Activated CD8-positive, alpha-beta memory T cell treated with anti-CD3 and anti-CD28 coated beads, Interleukin-2, amount 10 ng/mL, durations not matched to agents 7 days and 5 days (primary cell): ENCODE results near the gene TMEM39A. TPM values are rescaled to one million over a fixed set of nuclear protein-coding genes. Genes with fewer than 3 reads are reported as not detected.

Source experiments
- ATAC-seq: fragments of 150-1000 bp; cut with Tn5 transposase; one replicate; pipeline ENCODE4 v1.10.0; 2021; ENCODE audit warnings: moderate library complexity
- CTCF ChIA-PET: fragments of 350-600 bp; sonication (Branson Sonifier 250); formaldehyde crosslinking; loops from one replicate; lab custom pipeline; 2021; ENCODE audit warnings: antibody characterized with exemption; lab: Charles Lee
- DNase-seq: peaks from one replicate; pipeline ENCODE4 v3.0.0-alpha.2; 2020
- H3K27ac Mint-ChIP-seq: one replicate; pipeline ENCODE4 v1.8.0; 2021; ENCODE audit warnings: mild to moderate bottlenecking, mixed read lengths
- H3K27me3 Mint-ChIP-seq: one replicate; pipeline ENCODE4 v1.8.0; 2021; ENCODE audit warnings: mixed read lengths
- H3K36me3 Mint-ChIP-seq: one replicate; pipeline ENCODE4 v1.8.0; 2021; ENCODE audit warnings: mild to moderate bottlenecking, mixed read lengths
- H3K4me1 Mint-ChIP-seq: one replicate; pipeline ENCODE4 v1.8.0; 2021; ENCODE audit warnings: mixed read lengths
- H3K4me3 Mint-ChIP-seq: one replicate; pipeline ENCODE4 v1.8.0; 2021; ENCODE audit warnings: mild to moderate bottlenecking, moderate library complexity, mixed read lengths
- H3K9me3 Mint-ChIP-seq: one replicate; pipeline ENCODE4 v1.8.0; 2022; ENCODE audit warnings: low read depth, mixed read lengths
- total RNA-seq, 2 experiments: library from RNA; stranded (reverse); gene quantifications; one replicate each; pipeline ENCODE4 v1.2.3, GENCODE V29; 2021

The TMEM39A gene
- total RNA-seq, result 10 to 100 TPM; 35.2 to 42.6 TPM

- Mint-ChIP-seq H3K9me3 (no peaks in the 10 kb centered on the region), H3K27ac (peak within 1 kb of the TSS; percentile 98), H3K4me3 (peak within 1 kb of the TSS; percentile 89), H3K4me1 (peaks cover 53% of the 10 kb centered on the region), H3K36me3 (peaks cover 34% of the 10 kb centered on the region), H3K27me3 (peaks cover 2% of the 10 kb centered on the region)
- CTCF ChIA-PET, result interaction anchor here (0.6 to 2.9 kb wide), 14 partner anchors 10 to 581 kb away, joined by 3 to 12 read pairs (median 4); partner anchors contain the start of genes ARHGAP31, B4GALT4, CD80 and COX17
- DNase-seq, result peak; percentile 99
- ATAC-seq, result peak; percentile 90
Observed at GRCh38 chr3:119463171-119464169, at the start of gene TMEM39A. TSS of gene TMEM39A (minus strand) at chr3:119463615. CDS start at chr3:119462074, 1,541 bp downstream.

GRCh38 chr3:119510690-119511089, 47.3 kb upstream of the TMEM39A start:
- Mint-ChIP-seq H3K4me1 (peaks cover 33% of the 10 kb centered on the region), H3K4me3 (no peak overlapping the region), H3K27ac (no peak overlapping the region), H3K9me3 (no peaks in the 10 kb centered on the region), H3K27me3 (no peaks in the 10 kb centered on the region), H3K36me3 (peaks cover 56% of the 10 kb centered on the region)
- DNase-seq, result no peak
- CTCF ChIA-PET, result no interaction called here
- no peak for ATAC-seq

GRCh38 chr3:119508172-119508845, 44.9 kb upstream of the TMEM39A start:
- Mint-ChIP-seq H3K27ac (peak overlapping the region; percentile 84), H3K36me3 (peaks cover 55% of the 10 kb centered on the region), H3K4me1 (peaks cover 36% of the 10 kb centered on the region), H3K4me3 (no peak overlapping the region), H3K27me3 (no peaks in the 10 kb centered on the region), H3K9me3 (no peaks in the 10 kb centered on the region)
- CTCF ChIA-PET, result interaction anchor here (1.0 to 1.9 kb wide), 5 partner anchors 9 to 51 kb away, joined by 3 to 10 read pairs (median 5); partner anchors contain the start of genes CD80 and TIMMDC1
- ATAC-seq (peak; percentile 88), DNase-seq (peak; percentile 64)

- no peaks in the 10 kb centered on the region for H3K9me3 Mint-ChIP-seq
- H3K4me3 Mint-ChIP-seq, result peak overlapping the region; percentile 71
- peaks cover 36% of the 10 kb centered on the region for H3K4me1 Mint-ChIP-seq
- H3K27ac Mint-ChIP-seq, result peak overlapping the region; percentile 84
- CTCF ChIA-PET, result interaction anchor here (1.0 to 1.5 kb wide), 5 partner anchors 9 to 52 kb away, joined by 3 to 5 read pairs (median 4); partner anchors contain the start of genes CD80 and TIMMDC1
- no peaks in the 10 kb centered on the region for H3K27me3 Mint-ChIP-seq
- peaks cover 53% of the 10 kb centered on the region for H3K36me3 Mint-ChIP-seq
- DNase-seq, result no peak
- no peak for ATAC-seq
Observed at GRCh38 chr3:119507404-119507803, 44.0 kb upstream of the TMEM39A start.

GRCh38 chr3:119506631-119507030, 43.2 kb upstream of the TMEM39A start:
- peaks cover 38% of the 10 kb centered on the region for H3K4me1 Mint-ChIP-seq
- H3K27ac Mint-ChIP-seq, result peak overlapping the region; percentile 84
- peaks cover 55% of the 10 kb centered on the region for H3K36me3 Mint-ChIP-seq
- DNase-seq (no peak), ATAC-seq (no peak)
- H3K27me3 Mint-ChIP-seq, result no peaks in the 10 kb centered on the region
- no peaks in the 10 kb centered on the region for H3K9me3 Mint-ChIP-seq
- H3K4me3 Mint-ChIP-seq, result peak overlapping the region; percentile 71
- CTCF ChIA-PET, result interaction anchor here (1.1 to 1.2 kb wide), 2 partner anchors 8 to 52 kb away, joined by 3 to 4 read pairs; partner anchors contain the start of gene TIMMDC1

- Mint-ChIP-seq H3K27ac (peak overlapping the region; percentile 40), H3K4me3 (peak overlapping the region; percentile 39), H3K27me3 (no peaks in the 10 kb centered on the region), H3K4me1 (peaks cover 34% of the 10 kb centered on the region), H3K36me3 (peaks cover 29% of the 10 kb centered on the region), H3K9me3 (no peaks in the 10 kb centered on the region)
- DNase-seq, result no peak
- ATAC-seq, result no peak
- CTCF ChIA-PET, result interaction anchor here (2.1 to 2.4 kb wide), 2 partner anchors 32 to 59 kb away, joined by 6 to 8 read pairs; partner anchors contain the start of genes CD80 and POGLUT1
Observed at GRCh38 chr3:119500901-119501300, 37.5 kb upstream of the TMEM39A start.

- Mint-ChIP-seq H3K9me3 (no peaks in the 10 kb centered on the region), H3K27ac (peak overlapping the region; percentile 40), H3K36me3 (peaks cover 27% of the 10 kb centered on the region), H3K4me1 (peaks cover 32% of the 10 kb centered on the region), H3K4me3 (peak overlapping the region; percentile 39), H3K27me3 (no peaks in the 10 kb centered on the region)
- CTCF ChIA-PET, result interaction anchor here (2.1 to 3.5 kb wide), 3 partner anchors 8 to 59 kb away, joined by 6 to 10 read pairs (median 8); partner anchors contain the start of genes CD80 and POGLUT1
- DNase-seq (no peak), ATAC-seq (no peak)
Observed at GRCh38 chr3:119500265-119500664, 36.9 kb upstream of the TMEM39A start.

GRCh38 chr3:119498186-119499011, 35.0 kb upstream of the TMEM39A start, which contains the start of gene TIMMDC1:
TSS of gene TIMMDC1 (plus strand) at chr3:119498547. CDS start at chr3:119498734, 187 bp downstream.
- ATAC-seq (peak; percentile 99), DNase-seq (peak; percentile 98)
- peak within 1 kb of the TSS; percentile 98 for H3K27ac Mint-ChIP-seq
- peaks cover 21% of the 10 kb centered on the region for H3K36me3 Mint-ChIP-seq
- H3K9me3 Mint-ChIP-seq, result no peaks in the 10 kb centered on the region
- no peaks in the 10 kb centered on the region for H3K27me3 Mint-ChIP-seq
- H3K4me3 Mint-ChIP-seq, result peak within 1 kb of the TSS; percentile 97
- peaks cover 30% of the 10 kb centered on the region for H3K4me1 Mint-ChIP-seq
- CTCF ChIA-PET, result interaction anchor here (0.7 to 3.5 kb wide), 15 partner anchors 9 to 919 kb away, joined by 3 to 12 read pairs (median 3); partner anchors contain the start of genes CD80 and TMEM39A

GRCh38 chr3:119497820-119498185, 34.4 kb upstream of the TMEM39A start:
- DNase-seq, result no peak
- Mint-ChIP-seq H3K9me3 (no peaks in the 10 kb centered on the region), H3K27ac (peak overlapping the region; percentile 98), H3K4me3 (peak overlapping the region; percentile 97), H3K36me3 (peaks cover 23% of the 10 kb centered on the region), H3K4me1 (peaks cover 30% of the 10 kb centered on the region), H3K27me3 (no peaks in the 10 kb centered on the region)
- CTCF ChIA-PET, result interaction anchor here (0.7 to 3.5 kb wide), 13 partner anchors 11 to 403 kb away, joined by 3 to 12 read pairs (median 3); partner anchors contain the start of genes CD80 and TMEM39A
- ATAC-seq, result no peak

GRCh38 chr3:119494597-119494996, 31.2 kb upstream of the TMEM39A start:
- H3K4me1 Mint-ChIP-seq, result peaks cover 14% of the 10 kb centered on the region
- CTCF ChIA-PET, result interaction anchor here (1.4 kb wide), 1 partner anchor 26 kb away, joined by 6 read pairs; the partner anchor contains the start of gene POGLUT1
- DNase-seq (no peak), ATAC-seq (no peak)
- H3K36me3 Mint-ChIP-seq, result peaks cover 29% of the 10 kb centered on the region
- H3K9me3 Mint-ChIP-seq, result no peaks in the 10 kb centered on the region
- no peaks in the 10 kb centered on the region for H3K27me3 Mint-ChIP-seq
- H3K4me3 Mint-ChIP-seq, result no peak overlapping the region
- H3K27ac Mint-ChIP-seq, result no peak overlapping the region

GRCh38 chr3:119492810-119493209, 29.4 kb upstream of the TMEM39A start:
- H3K4me1 Mint-ChIP-seq, result peaks cover 12% of the 10 kb centered on the region
- DNase-seq (no peak), ATAC-seq (no peak)
- H3K36me3 Mint-ChIP-seq, result peaks cover 30% of the 10 kb centered on the region
- H3K9me3 Mint-ChIP-seq, result no peaks in the 10 kb centered on the region
- no peak overlapping the region for H3K27ac Mint-ChIP-seq
- H3K27me3 Mint-ChIP-seq, result no peaks in the 10 kb centered on the region
- CTCF ChIA-PET, result no interaction called here
- H3K4me3 Mint-ChIP-seq, result no peak overlapping the region

GRCh38 chr3:119492128-119492527, 28.7 kb upstream of the TMEM39A start:
- peaks cover 5% of the 10 kb centered on the region for H3K4me1 Mint-ChIP-seq
- H3K9me3 Mint-ChIP-seq, result no peaks in the 10 kb centered on the region
- DNase-seq (no peak), ATAC-seq (no peak)
- no peak overlapping the region for H3K27ac Mint-ChIP-seq
- H3K4me3 Mint-ChIP-seq, result no peak overlapping the region
- CTCF ChIA-PET, result no interaction called here
- peaks cover 30% of the 10 kb centered on the region for H3K36me3 Mint-ChIP-seq
- no peaks in the 10 kb centered on the region for H3K27me3 Mint-ChIP-seq
